PC-9 (cell line): ENCODE results near the gene SCARF2. TPM values are rescaled to one million over a fixed set of nuclear protein-coding genes. Genes with fewer than 3 reads are reported as not detected.

Source experiments
- BruUV-seq: library from RNA; stranded (reverse); fragments of 400-500 nt; replicated peaks from 2 replicates; lab custom pipeline; 2021; lab: Mats Ljungman, UMichigan
- CTCF ChIA-PET: fragments of 300-600 bp; sonication (Branson Sonifier 250); formaldehyde crosslinking; loops from one replicate; lab custom pipeline; 2022; ENCODE audit warnings: antibody characterized with exemption; lab: Charles Lee
- POLR2A ChIA-PET: fragments of 300-600 bp; sonication (Branson Sonifier 250); formaldehyde crosslinking; loops from one replicate; lab custom pipeline; 2022; ENCODE audit warnings: antibody characterized with exemption; ENCODE audit not compliant: unreplicated experiment; lab: Charles Lee
- DNase-seq, 2 experiments: peaks; one replicate each; pipeline versions ENCODE4 v3.0.0 to v3.0.0-alpha.2; 2015 to 2022; ENCODE audit warnings: mixed read lengths in 1 of 2
- H2AFZ ChIP-seq: fragments of 200-600 bp; sonication (generic); 2 replicates; pipeline ENCODE4 v1.8.1; 2017; ENCODE audit warnings: antibody characterized with exemption
- H3F3A ChIP-seq: fragments of 200-600 bp; sonication (generic); 2 replicates; pipeline ENCODE4 v1.8.1; 2017; ENCODE audit warnings: antibody characterized with exemption, mild to moderate bottlenecking, low read depth; ENCODE audit not compliant: insufficient read depth
- H3K27ac ChIP-seq: fragments of 200-600 bp; sonication (generic); 2 replicates; pipeline ENCODE4 v1.6.1; 2016; ENCODE audit warnings: mixed run types
- H3K27me3 ChIP-seq: fragments of 200-600 bp; sonication (generic); 2 replicates; pipeline ENCODE4 v1.6.1; 2016; ENCODE audit warnings: low read depth, mixed run types; ENCODE audit not compliant: insufficient read depth
- H3K36me3 ChIP-seq: fragments of 200-600 bp; sonication (generic); 2 replicates; pipeline ENCODE4 v1.6.1; 2016; ENCODE audit warnings: low read depth, mixed run types
- H3K4me1 ChIP-seq: fragments of 200-600 bp; sonication (generic); replicated peaks from 2 replicates; pipeline ENCODE4 v1.6.1; 2016; ENCODE audit warnings: mixed run types; ENCODE audit not compliant: insufficient read depth
- H3K4me2 ChIP-seq: fragments of 200-600 bp; sonication (generic); 2 replicates; pipeline ENCODE4 v1.6.1; 2017; ENCODE audit warnings: mixed run types
- H3K4me3 ChIP-seq: fragments of 200-600 bp; sonication (generic); 2 replicates; pipeline ENCODE4 v1.6.1; 2016; ENCODE audit warnings: mixed run types
- H3K79me2 ChIP-seq: fragments of 200-600 bp; sonication (generic); 2 replicates; pipeline ENCODE4 v1.6.1; 2017; ENCODE audit warnings: low read depth, mixed run types
- H3K9me2 ChIP-seq: fragments of 200-600 bp; sonication (generic); 2 replicates; pipeline ENCODE4 v1.8.1; 2017; ENCODE audit warnings: mild to moderate bottlenecking; ENCODE audit not compliant: insufficient read depth
- H3K9me3 ChIP-seq: fragments of 200-600 bp; sonication (generic); 2 replicates; pipeline ENCODE4 v1.8.1; 2016; ENCODE audit warnings: low read depth; ENCODE audit not compliant: insufficient read depth
- H4K20me1 ChIP-seq: fragments of 200-600 bp; sonication (generic); 2 replicates; pipeline ENCODE4 v1.8.1; 2017; ENCODE audit not compliant: insufficient read depth
- EZH2 ChIP-seq: fragments of 200-600 bp; sonication (generic); IDR thresholded peaks from 2 replicates; pipeline ENCODE4 v1.8.0; 2017; ENCODE audit warnings: antibody characterized with exemption, low read depth
- intact Hi-C: fragments of 100-400 bp; cut with micrococcal nuclease; formaldehyde crosslinking; loops from one replicate; pipeline ENCODE4 v1.10.0; 2022; ENCODE audit not compliant: unreplicated experiment
- total RNA-seq: library from RNA; stranded (reverse); gene quantifications from 2 replicates; pipeline ENCODE4 v1.2.3, GENCODE V29; 2021
- TF ChIP-seq, protein P1 (sequence below): fragments of 200-600 bp; sonication (generic); conservative IDR thresholded peaks from 2 replicates; pipeline ENCODE4 v1.6.1; 2017; ENCODE audit warnings: mixed run types, antibody characterized with exemption, mild to moderate bottlenecking, moderate library complexity

Gene SCARF2
- total RNA-seq, 1 experiment from 2014 or later: 0.52 TPM

DNA sequence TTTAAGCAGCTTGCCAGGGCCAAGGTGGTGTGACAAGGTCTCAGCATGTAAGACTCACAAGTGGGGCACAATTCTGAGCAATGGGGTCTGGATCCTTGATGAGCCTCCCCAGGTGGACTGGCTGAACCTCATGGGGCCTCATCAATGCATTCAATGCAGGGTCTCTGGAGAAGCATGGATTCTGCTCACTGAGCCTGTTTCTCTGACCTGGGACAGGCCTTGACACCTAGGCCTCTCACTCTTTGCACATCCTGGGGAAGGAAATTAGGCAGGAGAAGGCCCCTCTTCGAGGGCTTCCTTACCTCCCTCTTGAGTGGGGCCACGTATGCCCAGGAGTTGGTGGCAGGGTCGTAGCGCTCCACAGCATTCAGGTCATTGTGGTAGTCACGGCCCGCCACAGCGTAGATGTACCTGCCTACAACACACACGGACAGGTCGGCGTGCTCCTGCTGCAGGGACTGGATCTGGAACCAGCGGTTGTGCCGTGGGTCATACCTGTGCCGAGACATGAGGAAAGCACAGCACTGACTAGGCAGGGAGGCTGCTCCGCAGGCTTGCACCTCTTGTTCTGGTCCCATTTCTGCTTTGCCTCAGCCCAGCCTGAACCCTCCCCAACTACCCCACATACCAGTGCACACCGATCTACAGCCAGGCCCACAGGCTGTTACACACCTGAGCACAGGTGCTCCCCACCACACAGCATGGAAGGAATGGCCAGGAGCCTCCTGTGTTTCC, 20.0 kb upstream of the SCARF2 start:
- TF ChIP-seq, protein P1, sequence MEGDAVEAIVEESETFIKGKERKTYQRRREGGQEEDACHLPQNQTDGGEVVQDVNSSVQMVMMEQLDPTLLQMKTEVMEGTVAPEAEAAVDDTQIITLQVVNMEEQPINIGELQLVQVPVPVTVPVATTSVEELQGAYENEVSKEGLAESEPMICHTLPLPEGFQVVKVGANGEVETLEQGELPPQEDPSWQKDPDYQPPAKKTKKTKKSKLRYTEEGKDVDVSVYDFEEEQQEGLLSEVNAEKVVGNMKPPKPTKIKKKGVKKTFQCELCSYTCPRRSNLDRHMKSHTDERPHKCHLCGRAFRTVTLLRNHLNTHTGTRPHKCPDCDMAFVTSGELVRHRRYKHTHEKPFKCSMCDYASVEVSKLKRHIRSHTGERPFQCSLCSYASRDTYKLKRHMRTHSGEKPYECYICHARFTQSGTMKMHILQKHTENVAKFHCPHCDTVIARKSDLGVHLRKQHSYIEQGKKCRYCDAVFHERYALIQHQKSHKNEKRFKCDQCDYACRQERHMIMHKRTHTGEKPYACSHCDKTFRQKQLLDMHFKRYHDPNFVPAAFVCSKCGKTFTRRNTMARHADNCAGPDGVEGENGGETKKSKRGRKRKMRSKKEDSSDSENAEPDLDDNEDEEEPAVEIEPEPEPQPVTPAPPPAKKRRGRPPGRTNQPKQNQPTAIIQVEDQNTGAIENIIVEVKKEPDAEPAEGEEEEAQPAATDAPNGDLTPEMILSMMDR: no peak
- no peak for TF ChIP-seq EZH2
- H3K9me3 ChIP-seq: no peaks in the 10 kb centered on the region
- H4K20me1 ChIP-seq: no peaks in the 10 kb centered on the region; the same call in 1 of the 2 replicates
- intact Hi-C loops: loop anchor here (10.0 kb wide), 2 partner anchors 163 to 303 kb away; partner anchors contain the start of gene CCDC188
- no peak overlapping the region for H3K27ac ChIP-seq
- H3K4me3 ChIP-seq: no peak overlapping the region
- H3K27me3 ChIP-seq: no peaks in the 10 kb centered on the region
- no TSS peak for BruUV-seq
- H3K4me1 ChIP-seq: no peaks in the 10 kb centered on the region
- H3K36me3 ChIP-seq: no peaks in the 10 kb centered on the region
- ChIA-PET CTCF (no interaction called here), POLR2A (no interaction called here)
- no peaks in the 10 kb centered on the region for H3K79me2 ChIP-seq
- H2AFZ ChIP-seq: no peak overlapping the region
- no peaks in the 10 kb centered on the region for H3K9me2 ChIP-seq
- DNase-seq: no peak
- H3K4me2 ChIP-seq: no peak overlapping the region
- H3F3A ChIP-seq: no peaks in the 10 kb centered on the region

DNA sequence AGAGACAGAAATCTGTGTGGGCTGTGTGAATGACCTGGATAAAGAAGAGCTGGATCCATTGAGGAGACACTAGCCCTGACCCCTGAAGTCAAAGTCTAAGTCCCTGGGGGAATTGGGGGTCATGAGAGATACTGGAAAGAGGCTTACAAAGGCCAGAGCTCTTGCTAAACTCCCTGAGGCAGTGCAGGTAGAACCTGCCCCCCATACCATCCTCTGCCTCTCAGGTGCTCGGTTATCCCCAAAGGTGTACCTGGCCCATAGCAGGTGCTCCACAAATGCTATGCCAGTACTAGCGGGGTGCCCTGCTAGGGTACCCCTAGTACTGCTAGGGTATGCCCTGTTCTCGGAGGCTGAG, 19.1 kb upstream of the SCARF2 start:
- Histone ChIP-seq H3K9me2 (no peaks in the 10 kb centered on the region), H3F3A (no peaks in the 10 kb centered on the region), H3K27ac (no peak overlapping the region), H2AFZ (no peak overlapping the region), H3K4me3 (no peak overlapping the region), H3K79me2 (no peaks in the 10 kb centered on the region), H3K4me2 (no peak overlapping the region), H3K9me3 (no peaks in the 10 kb centered on the region), H3K36me3 (no peaks in the 10 kb centered on the region), H3K4me1 (no peaks in the 10 kb centered on the region), H3K27me3 (no peaks in the 10 kb centered on the region), H4K20me1 (no peaks in the 10 kb centered on the region; the same call in 1 of the 2 replicates)
- no TSS peak for BruUV-seq
- no peak for DNase-seq
- TF ChIP-seq EZH2: no peak
- TF ChIP-seq, protein P1: no peak
- CTCF ChIA-PET: interaction anchor here (1.2 kb wide), 1 partner anchor 38 kb away, joined by 21 read pairs; no protein-coding TSS in a partner anchor
- POLR2A ChIA-PET: interaction anchor here (0.7 kb wide), 1 partner anchor 48 kb away, joined by 4 read pairs; no protein-coding TSS in a partner anchor
- intact Hi-C loops: loop anchor here (10.0 kb wide), 2 partner anchors 162 to 302 kb away; partner anchors contain the start of gene CCDC188

DNA sequence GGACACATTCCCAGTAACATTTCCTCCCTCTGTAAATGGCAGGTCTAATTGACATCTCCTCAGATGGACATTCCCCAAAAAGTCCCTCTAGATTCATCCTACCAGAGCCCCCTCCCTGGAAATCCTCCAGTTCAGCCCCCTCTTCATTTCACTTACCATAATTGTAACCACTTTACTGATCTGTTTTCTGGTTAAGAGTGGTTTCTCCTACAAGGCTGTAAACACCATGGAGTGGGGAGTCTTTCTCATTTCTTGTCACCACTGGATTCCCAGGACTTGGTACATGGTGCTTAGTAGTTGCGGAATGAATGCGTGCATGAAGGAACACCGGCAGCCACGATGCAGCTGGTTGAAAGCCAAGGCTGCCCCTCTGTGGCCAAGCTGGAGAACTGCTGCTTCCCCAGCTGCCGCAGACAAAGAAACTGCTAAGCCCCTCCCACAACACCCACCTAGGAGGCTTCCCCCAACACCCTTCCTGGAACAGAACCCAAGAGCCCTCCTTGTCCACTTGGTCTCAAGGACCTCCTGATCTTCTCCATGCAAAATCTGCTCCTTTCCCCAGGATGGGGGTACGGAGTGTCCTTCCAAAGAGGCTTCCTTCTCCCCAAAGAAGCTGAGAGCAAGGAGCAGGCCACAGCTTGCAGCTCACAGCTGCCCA, 18.6 kb upstream of the SCARF2 start:
- Histone ChIP-seq H3K9me3 (no peaks in the 10 kb centered on the region), H3K27ac (no peak overlapping the region), H3K27me3 (no peaks in the 10 kb centered on the region), H3K79me2 (no peaks in the 10 kb centered on the region), H3K4me1 (no peaks in the 10 kb centered on the region), H4K20me1 (no peaks in the 10 kb centered on the region; the same call in 1 of the 2 replicates), H3K36me3 (no peaks in the 10 kb centered on the region), H3K4me3 (no peak overlapping the region), H3K9me2 (no peaks in the 10 kb centered on the region), H2AFZ (no peak overlapping the region), H3F3A (no peaks in the 10 kb centered on the region), H3K4me2 (no peak overlapping the region)
- BruUV-seq: no TSS peak
- DNase-seq: peak; percentile 38 to 41
- POLR2A ChIA-PET: interaction anchor here (0.5 to 0.7 kb wide), 3 partner anchors 27 to 48 kb away, joined by 3 to 5 read pairs (median 4); no protein-coding TSS in a partner anchor
- intact Hi-C loops: loop anchor here (10.0 kb wide), 2 partner anchors 161 to 301 kb away; partner anchors contain the start of gene CCDC188
- TF ChIP-seq, protein P1: peak; percentile 74
- TF ChIP-seq EZH2: no peak
- CTCF ChIA-PET: interaction anchor here (1.2 kb wide), 1 partner anchor 38 kb away, joined by 21 read pairs; no protein-coding TSS in a partner anchor
